ENCODE data around the gene HINT1. TPM values are rescaled to one million over a fixed set of nuclear protein-coding genes. Genes with fewer than 3 reads are reported as not detected.

HINT1 gene
- 469 to 525 TPM (median 489 TPM) in 5 replicates for total RNA-seq (2022; extraction: Qiagen RNA extraction)

DNA sequence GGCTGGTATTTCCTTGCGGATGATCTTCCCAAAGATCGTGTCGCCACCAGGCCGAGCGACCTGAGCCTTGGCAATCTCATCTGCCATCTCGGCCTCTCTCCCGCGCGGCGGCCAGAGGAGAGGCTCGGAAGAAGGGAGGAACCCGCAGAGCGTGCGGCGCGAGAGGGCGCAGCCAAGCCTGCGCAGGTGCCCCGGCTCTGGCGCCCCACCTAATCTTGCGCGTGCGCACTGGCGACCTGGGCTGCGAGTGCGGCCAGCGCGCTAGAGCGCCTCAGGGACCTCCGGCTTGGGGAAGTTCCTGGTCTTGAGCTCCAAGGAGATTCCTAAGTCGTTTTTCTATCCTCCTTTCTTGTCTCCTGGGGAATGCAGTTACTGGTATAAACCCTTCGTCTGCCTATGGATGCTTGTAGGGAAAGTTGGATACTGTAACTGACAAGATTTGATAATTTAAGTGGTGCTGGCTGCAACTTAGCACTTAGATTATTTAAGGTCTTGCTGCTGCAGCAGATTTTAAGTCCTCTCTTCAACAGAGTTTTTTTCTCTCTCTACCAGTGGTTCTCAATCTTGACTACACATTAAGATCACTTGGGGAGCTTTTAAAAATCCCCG is at the start of gene HINT1:
HINT1 (minus strand) TSS at position 138 of the 609 bp plus-strand sequence; CDS start at position 87, 51 bp downstream.

DNA sequence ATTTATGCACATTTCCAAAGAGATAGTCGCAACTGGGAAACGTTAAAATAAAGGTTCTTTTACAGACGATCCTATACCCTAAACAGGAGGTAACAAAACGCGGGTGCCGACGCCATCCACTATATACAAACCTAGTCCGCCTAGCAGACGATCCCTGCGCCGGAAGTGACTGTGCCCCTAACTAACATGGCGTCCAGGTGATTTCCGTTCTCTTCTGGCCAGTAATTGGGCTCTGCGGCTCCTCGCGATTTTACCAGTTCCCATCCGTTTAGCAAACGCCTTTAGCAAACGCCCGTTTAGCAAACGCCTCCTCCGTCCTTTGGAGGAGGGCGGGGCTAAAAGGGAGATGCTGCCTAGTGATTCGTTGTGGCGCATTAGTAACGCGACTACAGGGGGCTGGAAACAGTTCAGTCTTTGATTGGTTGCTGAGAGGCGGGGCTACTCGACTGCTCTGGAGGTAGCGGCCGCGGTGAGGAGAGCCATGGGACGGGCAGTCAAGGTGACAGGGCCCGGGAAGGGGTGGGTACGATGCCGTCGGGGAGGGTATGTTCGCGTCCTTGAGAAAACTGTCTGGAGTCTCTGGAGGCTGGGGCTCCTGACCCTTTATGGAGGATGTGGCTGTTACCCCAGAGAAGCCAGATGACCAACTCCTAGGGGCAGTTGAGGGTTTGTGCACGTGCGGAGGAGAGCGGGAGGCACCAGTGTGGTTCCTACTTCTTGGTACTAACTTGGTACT is 5.7 kb upstream of the HINT1 start, which contains the start of gene LYRM7:
LYRM7 (plus strand) TSS at position 405 of the 736 bp plus-strand sequence; CDS start at position 482, 77 bp downstream.

Other genes starting within 250 kb of the HINT1 start
- gene LYRM7, start 5.7 kb upstream of the HINT1 start, total RNA-seq (2022; extraction: Qiagen RNA extraction), result 3.1 to 4.3 TPM (median 3.4 TPM) in 5 replicates
- gene CDC42SE2, start 98.8 kb upstream of the HINT1 start, total RNA-seq (2022; extraction: Qiagen RNA extraction), result 25.0 to 31.3 TPM (median 27.2 TPM) in 5 replicates

Data from A549 treated with CORT108297 at 1 μM for 4 hours (cell line).